GM21367 (cell line): Measurements from ENCODE around the gene ALKBH6.
"Not testable (repeated sequence)": the region's sequence is repeated elsewhere in the genome, so short reads cannot be mapped to it uniquely, and the experiment has no call there.

Experiments used
- ATAC-seq: cut with Tn5 transposase; IDR thresholded peaks from one replicate; pipeline ENCODE4 v1.9.1; 2021; ENCODE audit not compliant: unreplicated experiment

The ALKBH6 gene

DNA sequence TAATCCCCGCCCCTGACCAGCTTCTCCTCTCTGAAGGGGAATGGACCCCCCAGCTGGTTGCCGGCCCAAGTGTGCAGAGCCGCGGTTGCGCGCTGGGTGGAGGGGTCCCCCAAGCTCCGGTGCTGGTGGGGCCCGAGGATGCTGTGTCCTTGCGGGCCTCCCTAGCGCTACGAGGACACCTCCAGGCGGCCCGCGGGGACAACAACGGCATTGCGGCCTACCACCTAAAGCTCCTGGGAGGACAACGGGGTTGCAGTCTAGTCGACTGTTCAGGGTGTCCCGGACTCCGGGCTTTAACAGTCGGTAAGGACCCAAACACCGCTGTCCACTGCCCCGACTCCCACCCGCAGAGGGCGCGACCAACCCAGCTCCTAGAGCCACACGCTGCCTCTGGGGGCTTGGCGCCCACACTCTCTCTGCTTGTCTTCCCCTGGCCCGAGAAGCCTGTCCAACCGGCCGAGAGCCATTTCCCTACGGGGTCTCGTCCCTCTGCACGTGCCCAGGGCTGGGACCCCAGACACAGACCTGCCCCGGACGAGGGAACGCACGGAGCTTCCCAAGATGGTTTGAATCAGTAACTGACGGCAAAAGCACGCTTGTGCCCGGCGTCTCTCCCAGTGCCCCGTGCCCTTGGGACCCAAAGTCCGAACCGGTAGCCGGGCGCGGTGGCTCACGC is 20.0 kb downstream of the ALKBH6 start:
- ATAC-seq: no peak

DNA sequence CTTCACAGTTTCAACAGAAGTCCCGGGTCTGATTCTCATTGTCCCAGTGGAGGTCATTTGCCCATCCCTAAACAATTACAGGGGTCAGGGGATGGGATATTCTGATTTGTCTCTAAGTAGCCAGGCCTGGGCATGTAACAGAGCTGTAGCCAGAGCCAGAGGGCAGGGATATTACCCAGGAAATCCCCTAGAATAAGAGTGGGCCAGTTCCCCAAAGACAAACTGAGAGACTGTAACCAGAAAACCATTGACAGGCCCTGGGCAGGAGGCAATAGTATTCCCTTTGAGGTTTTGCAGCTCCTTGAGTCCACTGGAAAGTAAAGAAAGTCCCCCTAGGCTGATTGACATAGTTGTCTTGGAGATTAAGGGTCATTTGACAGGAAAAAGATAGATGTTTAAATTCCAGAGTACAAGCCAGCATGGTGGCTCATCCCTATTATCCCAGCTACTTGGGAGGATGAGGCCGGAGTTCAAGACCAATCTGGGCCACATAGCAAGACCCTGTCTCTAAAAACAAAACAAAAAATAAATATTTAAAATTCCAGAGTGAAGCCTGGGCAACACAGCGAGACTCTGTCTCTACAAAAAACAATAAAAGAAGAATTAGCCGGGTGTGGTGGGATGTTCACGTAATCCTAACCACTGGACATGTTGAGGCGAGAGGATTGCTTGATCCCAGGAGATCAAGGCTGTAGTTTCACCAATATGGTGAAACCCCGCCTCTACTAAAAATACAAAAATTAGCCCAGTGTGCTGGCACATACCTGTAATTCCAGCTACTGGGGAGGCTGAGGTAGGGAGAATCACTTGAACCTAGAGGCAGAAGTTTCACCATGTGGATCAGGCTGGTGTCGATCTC is 20.9 kb downstream of the ALKBH6 start:
- no peak for ATAC-seq

DNA sequence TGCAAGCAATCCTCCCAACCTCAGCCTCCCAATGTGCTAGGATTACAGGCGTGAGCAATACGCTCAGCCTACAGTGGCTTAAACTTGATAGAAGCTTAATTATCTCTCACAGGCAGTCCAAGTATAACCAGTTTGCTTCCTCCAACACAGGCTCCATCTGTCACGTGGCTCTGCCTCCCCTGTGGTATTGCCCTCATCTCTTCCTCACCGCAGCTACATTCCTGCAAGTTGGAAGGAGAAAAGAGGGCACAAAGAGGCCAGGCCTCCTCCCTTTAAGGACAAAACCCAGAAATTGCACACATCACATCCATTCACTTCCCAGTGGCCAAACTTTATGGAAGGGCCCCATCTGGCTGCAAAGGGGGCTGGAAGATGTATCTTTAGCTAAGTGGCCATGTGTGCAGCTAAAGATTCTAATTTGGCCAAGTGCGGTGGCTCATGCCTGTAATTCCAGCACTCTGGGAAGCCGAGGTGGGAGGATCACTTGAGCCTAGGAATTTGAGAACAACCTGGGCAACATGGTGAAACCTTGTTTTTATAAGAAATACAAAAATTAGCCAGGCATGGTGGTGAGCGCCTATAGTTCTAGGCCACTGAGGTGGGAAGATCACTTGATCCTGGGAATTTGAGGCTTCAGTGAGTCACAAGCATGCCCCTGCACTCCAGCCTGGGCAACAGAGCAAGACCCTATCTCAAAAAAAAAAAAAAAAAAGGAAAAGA is 22.1 kb downstream of the ALKBH6 start:
- ATAC-seq: no peak

DNA sequence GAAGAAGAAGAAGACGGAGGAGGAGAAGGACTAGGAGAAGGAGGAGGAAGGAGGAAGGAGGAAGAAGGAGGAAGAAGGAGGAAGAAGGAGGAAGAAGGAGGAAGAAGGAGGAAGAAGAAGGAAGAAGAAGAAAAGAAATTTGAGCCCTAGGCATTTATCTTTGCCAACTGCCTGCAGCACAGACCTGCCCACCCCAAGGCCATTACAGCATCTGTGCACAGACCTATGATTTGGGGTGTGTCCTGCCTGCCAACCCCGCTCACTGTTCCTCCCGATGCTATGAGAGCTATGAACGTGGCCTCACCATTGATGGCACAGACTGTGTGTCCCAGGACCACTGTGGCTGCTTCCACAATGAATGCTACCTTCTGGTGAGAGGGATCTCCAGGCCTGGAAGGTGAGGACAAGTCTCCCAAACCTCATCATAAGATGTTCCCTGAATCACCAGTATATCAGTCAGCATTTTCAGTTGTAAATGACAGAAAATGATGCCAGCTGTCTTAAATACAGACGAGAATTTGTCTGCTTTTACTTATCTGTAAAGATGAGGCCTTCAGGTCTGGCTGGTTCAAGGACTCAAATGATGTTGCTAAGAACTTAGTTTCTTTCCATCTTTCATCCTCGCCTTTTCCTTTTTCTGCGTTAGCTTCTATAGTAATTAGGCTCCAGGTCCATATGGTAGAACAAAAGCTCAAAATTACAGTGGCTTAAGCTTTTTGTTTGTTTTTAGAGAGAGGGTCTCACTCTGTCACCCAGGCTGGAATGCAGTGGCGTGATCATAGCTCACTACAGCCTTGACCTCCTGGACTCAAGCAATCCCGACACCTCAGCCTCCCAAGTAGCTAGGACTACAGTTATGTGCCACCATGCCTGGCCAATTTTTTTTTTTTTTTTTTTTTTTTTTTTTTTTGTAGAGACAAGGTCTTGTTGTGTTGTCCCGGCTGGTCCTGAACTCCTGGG is 23.0 kb downstream of the ALKBH6 start:
- ATAC-seq: no peak

DNA sequence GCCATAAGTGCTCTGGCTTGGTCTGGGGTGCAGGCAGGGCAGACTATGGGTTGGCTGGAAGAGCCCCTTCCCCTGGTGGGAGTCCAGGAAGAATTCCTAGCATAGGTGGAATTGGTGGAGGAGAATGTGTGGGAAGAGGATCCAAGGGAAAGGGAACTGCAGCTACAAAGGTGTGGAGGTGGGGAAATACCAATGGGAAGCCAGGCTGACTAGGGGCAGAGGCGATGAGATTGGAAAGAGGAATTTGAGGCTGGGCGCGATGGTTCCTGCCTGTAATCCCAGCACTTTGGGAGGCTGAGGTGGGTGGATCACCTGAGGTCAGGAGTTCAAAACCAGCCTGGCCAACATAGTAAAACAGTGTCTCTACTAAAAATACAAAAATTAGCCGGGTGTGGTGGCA is 23.9 kb downstream of the ALKBH6 start:
- no peak for ATAC-seq

DNA sequence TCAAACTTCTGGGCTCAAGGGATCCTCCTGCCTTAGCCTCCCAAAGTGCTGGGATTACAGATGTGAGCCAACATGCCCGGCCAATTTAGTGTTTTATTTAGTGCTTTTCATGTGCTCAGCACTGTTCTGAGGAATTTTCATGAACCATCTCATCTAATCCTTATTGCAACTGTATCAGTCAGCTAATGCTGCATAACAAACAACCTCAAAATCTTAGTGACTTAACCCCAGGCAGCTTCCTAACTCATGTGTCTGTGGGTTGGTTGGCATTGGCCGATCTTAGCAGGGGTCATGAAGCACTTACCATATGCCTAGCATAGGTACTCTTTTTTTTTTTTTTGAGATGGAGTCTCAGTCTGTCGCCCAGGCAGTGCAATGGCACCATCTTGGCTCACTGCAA is 25.2 kb downstream of the ALKBH6 start:
- ATAC-seq: no peak

DNA sequence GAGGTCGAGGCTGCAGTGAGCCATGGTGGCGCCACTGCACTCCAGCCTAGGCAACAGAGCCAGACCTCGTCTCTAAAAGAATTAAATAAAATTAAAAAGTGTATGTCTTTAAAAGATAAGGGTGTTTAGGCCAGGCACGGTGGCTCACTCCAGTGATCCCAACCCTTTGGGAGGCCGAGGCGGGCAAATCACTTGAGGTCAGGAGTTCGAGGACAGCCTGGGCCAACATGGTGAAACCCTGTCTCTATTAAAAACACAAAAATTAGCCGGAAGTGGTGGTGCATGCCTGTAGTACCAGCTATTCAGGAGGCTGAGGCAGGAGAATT is 26.5 kb downstream of the ALKBH6 start:
- ATAC-seq: no peak

DNA sequence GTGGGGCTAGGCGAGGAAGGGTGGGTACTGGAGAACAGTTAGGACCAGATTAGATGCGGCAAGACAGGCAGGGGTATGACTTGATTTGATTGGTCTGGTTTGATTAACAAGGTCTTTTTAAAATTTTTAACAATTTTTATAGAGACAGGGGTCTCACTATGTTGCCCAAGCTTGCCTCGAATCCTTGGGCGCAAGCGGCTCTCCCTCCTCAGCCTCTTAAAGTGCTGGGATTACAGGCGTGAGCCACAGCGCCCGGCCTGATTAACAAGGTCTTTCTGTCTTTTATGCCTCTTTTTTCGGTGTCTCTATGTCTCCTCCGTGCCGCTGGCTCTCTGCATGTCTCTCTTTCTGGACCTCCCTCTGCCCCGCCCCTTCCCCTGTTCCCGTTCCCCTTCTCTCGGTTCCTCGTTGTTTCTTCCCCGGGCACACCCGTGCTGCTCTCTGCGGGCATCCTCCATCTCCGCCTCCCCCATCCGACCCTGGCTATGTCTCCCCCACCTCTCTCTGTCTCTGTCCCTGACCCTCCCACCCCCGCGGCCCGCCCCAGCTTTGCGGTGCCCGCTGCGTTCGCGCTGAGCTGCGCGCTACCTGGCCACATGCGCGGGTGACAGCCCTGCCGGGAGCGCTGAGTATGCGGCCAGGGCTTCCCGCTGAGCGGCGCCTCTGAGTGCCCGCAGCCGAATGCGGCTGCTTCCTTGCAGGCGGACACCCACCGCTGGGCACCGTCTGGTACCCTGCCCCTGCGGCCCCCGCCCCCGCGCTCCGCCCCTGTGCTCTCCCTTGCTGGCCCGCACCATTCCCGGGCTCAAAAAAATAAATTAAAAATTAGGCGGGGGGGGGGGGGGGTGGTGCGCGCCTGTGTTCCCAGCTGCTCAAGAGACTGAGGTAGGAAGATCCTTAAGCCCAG is 27.1 kb downstream of the ALKBH6 start:
- ATAC-seq: no peak

DNA sequence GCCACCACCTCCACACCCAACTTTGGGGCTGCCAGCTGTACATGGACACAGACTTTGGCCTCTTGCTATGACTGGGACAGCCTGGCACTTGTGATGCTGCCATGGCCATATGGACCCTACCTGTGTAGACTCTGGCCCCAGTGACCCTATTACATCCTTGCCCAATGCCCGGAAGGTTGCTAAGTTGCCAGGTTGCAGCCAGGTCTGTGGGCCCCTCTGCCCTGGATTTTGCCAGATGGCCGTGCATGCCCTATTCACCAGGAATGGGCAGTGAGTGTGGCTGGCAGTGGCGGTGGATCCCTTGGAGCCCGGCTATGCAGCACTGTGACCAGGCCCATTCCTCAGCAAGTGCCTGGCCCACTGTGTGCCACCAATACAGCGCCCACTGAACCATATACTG is 27.9 kb downstream of the ALKBH6 start:
- no peak for ATAC-seq

- no peak for ATAC-seq
Measured at GRCh38 chr19:35983177-35983576, 30.8 kb downstream of the ALKBH6 start.

- not testable (repeated sequence) for ATAC-seq
Measured at GRCh38 chr19:35980997-35981396, 33.0 kb downstream of the ALKBH6 start.

GRCh38 chr19:35978832-35979365 is 35.1 kb downstream of the ALKBH6 start:
- ATAC-seq: no peak

- ATAC-seq: no peak
Measured at GRCh38 chr19:35978271-35978670, 35.7 kb downstream of the ALKBH6 start.

DNA sequence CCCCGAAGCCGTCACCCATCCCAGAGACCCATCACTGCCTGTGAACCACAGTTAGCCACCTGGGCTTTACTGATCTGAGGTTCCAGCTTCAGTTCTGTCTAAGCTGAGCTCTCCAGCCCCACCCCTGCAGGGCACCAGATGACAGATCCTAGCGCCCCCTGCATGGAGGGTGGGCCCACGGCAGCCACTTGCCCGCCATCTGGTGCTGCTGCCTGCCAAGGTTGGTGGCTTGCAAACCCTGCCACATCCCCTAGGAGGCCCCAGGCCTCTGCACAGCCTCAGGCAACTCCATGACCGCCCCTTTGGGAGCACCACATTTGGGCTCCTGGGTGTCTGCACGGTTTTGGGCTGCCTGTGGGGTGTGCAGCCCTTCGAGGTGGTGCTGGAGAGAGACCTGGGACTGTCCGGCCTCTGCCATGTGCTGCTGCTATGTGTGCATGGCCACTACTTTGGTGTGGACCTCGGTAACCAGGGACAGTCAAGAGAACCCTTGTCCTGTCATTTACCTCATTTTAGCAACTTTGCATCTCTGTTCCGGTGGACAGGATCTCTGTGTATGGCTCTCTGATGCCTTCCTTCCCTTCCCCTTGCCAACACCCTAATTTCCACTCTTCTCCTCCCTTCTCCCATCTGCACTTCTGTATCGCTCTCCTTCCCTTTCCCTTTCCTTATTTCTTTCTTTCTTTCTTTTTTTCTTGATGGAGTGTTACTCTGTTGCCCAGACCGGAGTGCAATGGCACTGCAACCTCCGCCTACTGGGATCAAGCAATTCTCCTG is 36.4 kb downstream of the ALKBH6 start:
- ATAC-seq: no peak

DNA sequence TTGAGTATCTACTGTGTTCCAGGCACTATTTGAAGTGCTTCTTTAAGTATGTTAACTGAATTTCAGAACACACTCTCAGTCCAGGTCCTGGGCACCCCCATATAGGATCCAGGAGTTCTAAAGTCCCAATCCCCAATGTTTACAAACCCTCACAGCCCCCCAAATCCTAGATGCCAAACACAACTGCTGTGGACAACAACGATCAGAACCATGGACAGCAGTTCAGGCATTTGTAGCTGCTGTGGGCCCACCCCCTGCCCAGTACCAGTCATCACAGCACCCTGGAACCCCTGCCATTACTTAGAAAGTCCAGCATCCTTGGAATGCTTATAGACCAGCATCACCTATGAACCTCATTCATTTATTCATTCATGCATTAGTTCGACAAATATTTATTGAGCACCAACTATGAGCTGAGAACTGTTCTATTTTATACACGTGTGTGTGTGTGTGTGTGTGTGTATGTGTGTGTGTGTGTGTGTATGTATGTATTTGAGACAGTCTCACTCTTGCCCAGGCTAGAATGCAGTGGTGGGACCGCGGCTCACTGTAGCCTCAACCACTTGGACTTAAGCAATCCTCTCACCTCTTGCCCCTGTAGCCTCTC is 38.3 kb downstream of the ALKBH6 start:
- no peak for ATAC-seq

GRCh38 chr19:35973487-35973886 is 40.5 kb downstream of the ALKBH6 start:
- no peak for ATAC-seq

DNA sequence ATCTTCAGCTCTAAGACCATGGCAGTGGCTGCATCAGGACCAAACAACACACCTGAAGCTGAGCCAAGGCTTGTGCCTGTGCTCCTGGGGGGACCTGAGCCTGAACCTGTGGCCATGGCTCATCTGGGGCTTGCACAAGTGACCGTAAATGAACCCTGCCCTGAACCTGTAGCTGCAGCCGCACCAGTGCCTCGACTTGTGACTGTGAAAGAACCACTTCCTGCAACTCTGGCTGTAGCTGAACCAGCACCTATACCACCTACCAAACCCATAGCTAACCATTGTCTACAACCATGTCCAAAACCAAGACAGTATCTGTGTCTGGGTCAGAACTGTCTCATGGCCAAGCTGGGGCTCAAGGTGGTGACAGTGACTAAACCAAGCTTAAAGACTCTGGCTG is 47.2 kb downstream of the ALKBH6 start:
- no peak for ATAC-seq

GRCh38 chr19:35963514-35963913 is 50.5 kb downstream of the ALKBH6 start:
- ATAC-seq: no peak
